GM18861 (cell line): ENCODE results near the gene FRMD8.

Experiments
- ATAC-seq: cut with Tn5 transposase; IDR thresholded peaks from one replicate; pipeline ENCODE4 v1.9.1; 2021; ENCODE audit not compliant: unreplicated experiment

The FRMD8 gene

DNA sequence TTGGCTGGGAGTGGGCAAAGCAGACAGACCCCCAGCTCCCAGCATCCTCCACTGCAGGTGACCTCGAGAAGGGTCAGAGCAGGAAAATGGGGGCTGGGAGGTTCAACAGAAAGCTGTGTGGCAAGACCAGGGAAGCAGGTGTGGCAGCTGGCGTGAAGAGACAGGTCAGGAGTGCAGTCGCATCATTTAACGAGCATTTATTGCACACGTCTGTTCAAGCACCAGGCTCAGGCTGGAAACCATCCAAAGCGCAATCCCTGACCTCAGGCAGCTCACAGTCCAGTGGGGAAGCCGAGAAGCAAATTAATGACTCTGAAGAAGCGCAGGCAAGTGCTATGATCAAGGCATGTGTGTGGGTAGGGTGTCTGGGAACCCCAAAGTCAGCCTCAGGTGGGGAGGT, 11.4 kb upstream of the FRMD8 start:
- ATAC-seq, result no peak

DNA sequence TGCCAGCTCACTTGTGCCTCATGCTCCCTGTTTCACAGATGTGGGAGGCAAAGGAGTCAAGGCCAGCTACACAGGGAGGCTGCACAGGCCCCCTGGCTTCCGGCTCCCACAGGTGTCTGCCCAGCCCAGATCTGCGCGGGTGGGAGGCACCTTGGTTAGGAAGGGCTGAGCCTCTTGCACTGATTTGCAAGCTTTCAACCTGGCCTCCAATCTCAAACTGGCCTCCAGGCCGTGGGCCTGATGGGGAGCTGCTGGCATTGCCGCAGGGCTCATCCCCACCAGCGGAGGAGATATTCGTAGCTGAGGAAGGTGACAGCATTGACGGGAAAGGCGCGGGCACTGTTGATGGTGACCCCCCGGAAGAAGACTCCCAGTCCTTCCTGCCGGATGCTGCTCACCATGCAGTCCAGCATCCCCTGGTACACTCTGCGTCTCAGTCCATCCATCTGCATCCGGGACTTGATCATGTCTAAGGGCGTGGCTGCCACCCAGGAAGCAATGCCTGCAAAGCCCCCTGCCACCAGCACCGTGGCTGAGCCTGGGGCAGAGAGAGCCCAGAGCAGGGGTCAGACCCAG, 10.2 kb upstream of the FRMD8 start:
- ATAC-seq, result no peak

DNA sequence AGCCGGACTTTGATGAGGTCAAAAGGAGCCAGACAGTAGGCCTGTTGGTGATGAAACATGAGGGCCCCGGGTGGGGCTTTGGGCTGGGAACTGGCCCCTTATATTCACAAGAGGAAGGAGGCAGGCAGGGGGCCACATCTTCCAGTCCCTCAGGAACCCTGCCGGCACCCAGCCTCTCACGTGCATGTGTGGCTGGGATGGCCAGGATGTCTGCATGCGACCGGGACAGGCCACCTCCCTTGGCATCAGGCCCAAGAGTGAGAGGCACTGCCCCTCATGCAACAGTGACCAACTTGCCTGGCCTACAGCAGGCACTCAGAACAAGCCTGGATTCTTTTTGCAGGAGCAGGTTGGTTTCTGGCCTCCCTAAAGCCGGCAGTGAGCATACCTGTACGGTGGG, 9.4 kb upstream of the FRMD8 start:
- no peak for ATAC-seq

DNA sequence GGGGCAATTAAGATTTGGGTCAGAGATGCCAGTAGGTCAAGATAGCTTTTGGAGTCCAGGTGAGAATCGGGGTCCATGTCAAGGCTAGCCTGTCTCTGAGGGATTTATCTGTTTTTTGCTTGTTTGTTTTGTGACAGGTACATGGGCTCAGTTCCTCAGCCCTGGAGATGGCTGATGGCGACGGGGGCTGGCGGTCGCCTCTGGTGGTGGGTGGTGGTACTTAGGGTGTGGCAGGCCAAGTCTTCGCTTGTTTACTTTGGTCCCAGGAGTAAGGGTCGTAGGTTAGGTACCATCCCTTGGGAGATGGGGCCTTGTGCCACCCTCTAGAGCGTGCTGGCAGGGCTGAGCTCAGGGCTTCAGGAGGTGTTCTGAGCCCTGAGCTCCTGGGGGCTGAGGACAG, 8.7 kb upstream of the FRMD8 start:
- no peak for ATAC-seq

DNA sequence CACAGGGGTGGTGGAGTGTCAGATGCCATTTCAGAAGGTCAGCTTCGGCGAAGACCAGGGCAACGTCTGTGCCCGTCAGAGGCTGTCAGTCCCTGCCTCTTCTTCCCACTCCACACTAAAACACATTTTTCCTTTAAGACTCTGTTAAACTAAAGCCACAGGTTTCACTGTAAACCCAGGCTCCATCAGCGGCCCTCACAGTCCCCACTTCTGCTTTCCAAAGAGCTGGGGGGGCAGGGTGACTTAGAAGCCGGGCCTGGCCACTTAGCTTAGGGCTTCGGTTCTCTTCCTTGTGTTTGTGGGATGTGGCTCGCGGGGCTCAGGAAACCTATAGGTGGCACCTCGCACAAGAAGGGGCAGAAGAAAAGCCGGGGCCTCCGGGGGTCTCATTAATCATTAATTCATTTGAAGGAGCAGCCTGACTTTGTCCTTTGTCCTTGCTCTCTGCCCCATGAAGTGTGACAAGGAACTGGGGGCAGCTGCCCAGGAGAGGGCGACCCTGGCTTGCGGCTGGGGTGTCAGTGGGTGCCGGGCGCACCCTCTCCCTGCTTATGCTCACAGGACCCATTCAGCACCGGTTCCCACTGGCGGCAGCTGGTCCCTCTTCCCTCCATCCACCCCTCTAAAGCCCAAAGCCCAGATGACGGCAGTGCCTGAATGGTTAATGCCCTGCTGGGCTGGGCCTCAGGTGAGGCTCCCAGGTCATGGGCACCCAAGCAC, 8.1 kb upstream of the FRMD8 start:
- ATAC-seq, result no peak

DNA sequence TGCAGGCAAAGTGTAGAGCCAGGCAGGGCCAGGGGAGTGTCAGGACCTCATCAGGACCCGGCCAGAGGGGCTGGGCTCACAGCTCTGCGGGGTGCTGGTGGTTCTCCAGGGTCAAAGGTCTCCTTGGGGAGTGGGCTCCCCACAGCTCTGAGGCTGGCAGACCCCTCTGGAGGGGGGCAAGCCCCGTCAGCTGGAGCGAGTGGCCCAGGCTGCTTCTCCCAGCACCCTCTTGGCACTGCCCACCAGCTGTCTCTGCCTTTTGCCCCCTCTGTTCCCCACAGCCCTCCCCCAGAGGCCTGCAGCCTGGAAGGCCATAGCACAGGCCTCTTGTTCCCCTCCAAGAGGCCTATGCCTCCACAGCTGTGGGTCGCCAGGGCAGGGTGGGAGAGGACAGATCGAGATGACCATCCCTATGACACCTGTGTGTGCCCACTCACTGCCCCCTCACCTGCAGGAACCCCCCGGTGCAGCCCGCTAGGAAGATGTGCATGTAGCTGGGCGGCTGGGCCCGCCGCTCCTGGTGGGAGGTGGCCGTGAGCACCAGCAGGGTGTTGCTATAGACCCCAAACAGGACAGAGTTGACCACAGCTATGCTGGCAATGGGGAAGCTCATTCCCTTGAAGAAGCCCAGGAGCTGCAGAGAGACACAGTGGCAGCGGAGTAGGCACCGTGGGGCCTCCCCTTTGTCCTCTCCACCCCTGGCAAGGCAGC, 7.4 kb upstream of the FRMD8 start:
- ATAC-seq, result no peak

DNA sequence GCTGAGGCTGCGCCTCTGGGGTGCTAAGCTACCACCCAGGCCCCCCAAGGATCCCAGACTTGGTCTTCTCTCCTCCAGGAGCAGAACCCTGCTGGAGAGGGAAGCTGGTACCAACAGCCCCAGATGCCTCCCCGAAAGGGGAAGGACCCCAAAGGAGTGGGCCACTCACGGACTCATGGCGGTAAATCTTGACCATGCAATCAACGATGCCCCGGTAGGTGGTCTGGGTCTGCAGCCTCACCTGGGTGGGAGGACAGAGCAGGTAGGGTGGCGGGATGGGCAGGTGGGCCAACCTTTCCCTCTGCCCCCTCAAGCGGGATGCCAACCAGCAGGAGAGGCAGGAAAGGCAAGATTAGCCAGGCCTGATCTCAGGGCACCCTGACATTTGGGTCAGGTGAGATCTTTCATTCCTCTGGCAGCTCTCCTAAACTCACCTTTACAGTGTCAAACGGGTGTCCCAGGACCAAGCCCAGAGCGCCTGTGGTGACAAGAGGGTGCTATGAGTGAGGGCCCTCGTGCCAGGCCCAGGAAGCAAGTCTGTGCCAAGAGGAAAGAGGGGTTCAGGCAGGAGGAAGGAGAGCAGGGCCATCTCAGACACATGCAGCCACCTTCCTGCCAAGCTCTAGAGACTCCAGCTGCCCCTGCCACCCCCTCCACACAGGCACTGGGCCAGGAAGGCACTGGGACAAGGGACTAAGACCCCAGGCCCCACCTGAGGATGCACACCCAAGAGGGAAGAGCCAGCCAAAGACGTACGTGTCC, 6.6 kb upstream of the FRMD8 start:
- ATAC-seq, result no peak

DNA sequence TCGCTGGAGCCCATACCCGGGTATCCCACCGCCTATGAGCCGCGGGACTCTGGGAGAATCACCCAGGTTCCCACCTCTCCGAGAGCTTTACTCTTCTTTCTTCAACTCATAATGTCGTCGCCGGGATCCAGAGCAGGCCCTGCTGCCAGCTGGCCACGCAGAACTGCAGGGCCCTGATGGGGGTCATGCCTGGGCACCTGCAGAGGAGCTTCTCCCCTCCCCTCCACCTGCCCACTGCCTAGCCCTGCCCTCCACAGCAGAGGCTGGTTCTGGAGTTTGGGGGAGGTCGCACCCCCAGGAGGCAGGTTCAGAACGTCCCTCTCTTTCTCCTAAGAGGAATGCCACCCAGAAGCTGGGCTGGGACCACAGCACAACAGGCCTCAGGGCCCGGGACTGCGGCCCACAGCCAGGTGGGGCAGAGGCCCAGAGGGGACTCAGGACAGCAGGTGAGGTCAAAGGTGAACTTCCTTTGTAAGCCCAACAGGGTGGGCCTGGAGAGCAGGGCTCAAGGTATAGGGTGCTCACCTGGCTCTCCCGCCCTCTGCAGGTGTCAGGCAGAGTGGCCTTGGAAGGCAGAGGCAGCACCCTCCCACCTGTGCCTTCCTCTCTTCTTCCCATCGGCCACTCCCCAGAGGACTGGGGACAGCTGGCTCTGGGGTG, 5.8 kb upstream of the FRMD8 start:
- ATAC-seq, result no peak

DNA sequence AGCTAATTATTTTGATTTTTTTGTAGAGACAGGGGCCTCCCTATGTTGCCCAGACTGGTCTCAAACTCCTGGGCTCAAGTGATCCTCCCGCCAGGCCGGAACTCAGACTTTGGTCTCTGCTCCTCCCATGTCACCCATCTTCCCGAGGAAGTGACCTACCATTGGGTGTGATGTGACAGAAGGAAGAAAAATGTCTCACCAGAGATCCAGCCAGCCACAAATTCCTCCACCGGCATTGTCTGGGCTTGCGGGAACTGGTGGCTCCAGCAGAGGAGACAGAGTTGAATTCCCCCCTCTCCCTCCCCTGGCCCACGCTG, 4.8 kb upstream of the FRMD8 start:
- no peak for ATAC-seq

DNA sequence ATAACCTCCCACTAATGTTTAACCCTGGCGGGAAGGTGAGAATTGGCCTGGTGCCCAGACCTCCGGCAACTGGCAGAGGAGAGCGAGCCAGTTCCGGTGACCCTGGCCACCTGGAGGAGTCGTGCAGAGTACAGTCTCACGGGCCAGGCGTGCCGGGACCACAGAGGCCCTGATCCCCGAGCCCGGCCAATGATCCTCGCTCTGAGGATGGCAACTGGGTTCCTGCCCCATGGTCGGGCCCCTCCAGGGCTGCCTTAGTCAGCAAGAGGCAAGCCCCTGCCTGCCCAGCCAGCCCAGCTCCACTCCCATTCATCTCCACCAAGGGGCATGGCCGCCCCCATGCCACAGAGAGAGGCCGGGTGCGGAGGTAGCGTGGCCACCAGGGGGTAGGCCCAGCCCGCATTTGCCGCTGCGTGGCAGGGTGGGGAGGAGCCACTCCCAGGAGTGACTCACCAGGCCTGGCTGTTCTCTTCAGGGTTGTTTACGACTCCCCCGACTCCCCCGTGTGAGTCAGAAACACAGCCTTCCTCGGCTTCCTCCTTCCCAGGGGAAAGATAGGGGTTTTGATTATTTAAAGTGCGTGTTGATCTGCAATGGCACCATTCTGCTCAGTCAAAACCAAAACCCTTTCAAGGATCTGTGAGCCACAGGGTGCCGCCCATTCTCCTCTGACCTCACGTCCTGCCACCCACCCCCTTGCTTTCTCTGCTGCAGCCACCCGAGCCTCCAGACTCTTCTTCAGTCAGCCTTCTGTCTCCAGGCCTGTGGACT, 4.2 kb upstream of the FRMD8 start, which contains the start of gene SLC25A45:
Gene SLC25A45, minus strand, starts transcription at position 614 of the 771 bp plus-strand sequence. CDS start 695 bp downstream, outside the sequence.
- peak; percentile 42 for ATAC-seq

DNA sequence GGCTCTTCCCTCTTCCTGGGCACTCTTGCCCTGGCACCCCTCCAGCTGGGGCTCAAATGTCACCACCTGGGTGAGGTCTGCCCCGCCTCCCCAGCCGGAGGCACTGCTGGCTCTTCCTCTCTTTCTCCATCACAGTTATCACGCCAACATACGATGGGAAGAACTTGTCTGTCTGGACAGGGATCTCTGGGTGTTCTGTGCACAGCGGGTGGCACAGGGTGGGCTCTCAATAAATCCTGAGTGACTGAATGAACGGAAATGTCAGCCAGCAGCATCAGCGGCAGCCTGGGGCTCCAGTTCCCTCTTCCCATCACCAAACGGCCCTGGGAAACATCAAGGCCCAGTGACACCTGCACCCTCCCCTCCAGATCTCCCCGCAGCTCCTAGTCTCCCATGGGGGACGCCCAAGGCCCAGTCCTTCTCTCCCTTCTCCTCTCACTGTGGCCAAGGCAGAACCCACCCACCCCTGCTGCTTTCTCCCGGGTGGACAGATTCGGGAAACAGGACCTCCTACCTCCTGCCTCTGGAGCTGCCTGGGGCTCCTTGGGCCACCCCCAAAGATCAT, 3.6 kb upstream of the FRMD8 start:
- ATAC-seq, result no peak

DNA sequence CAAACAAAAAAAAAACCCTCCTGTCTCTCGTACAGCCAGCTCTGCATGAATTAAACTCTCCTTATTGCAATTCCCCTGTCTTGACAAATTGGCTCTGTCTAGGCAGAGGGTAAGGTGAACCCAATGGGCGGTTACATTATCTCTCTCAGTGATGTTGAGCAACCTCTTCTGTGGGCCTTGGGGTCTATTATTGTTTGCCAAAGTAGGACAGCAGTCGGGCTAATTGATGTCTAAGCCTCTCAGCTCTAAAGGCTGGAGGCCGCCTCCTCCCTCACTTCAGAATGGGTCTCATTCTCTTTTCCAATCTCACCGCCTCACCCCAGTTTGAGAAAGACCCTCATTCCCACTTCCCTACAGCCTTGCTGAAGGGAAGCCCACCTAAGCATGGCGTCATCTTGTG, 2.7 kb upstream of the FRMD8 start:
- no peak for ATAC-seq

DNA sequence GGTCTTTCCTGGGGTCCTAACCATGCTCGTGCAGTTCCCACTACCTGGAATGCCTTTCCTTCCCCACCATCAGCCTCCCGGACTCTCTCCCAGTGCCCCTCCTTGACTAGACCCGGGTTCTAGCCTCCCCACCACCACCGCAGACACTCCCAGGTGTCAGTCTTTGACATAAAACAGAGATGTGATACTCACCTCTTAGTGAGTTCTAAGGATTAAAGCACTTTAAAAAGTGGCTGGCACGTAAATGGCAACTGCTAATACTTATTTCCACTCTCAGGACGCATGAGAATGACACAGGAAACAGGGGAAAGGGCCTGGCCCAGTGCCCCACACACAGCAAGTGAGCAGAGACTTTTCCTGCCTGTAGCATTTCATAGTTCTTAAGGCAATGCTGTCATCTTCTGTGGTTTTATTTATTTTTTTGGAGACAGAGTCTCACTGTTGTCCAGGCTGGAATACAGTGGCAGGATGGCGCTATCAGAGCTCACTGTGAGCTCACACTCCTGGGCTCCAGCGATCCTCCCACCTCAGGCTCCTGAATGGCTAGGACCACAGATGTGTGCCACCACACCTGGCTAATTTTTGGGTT, 2.0 kb upstream of the FRMD8 start:
- ATAC-seq, result no peak

DNA sequence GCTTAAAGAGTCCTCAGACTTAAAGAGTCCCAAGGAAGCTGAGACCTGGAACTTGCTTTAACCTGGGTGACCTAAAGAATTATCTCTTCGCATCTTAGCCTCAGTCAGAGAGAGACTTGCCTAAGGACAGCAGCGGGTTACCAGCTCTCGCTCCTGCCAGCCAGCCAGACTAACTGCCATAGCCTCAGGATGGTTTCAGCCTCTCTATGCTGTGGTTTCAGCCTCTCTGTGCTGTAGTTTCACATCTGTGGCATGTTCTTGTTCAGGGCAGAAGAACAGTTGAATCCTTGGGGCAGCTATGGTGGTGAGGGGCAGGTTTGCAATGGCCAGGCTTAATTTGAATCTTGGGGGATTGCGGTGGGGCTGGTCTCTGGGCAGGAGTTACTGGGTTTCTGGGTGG, 2.3 kb downstream of the FRMD8 start:
- ATAC-seq, result no peak

DNA sequence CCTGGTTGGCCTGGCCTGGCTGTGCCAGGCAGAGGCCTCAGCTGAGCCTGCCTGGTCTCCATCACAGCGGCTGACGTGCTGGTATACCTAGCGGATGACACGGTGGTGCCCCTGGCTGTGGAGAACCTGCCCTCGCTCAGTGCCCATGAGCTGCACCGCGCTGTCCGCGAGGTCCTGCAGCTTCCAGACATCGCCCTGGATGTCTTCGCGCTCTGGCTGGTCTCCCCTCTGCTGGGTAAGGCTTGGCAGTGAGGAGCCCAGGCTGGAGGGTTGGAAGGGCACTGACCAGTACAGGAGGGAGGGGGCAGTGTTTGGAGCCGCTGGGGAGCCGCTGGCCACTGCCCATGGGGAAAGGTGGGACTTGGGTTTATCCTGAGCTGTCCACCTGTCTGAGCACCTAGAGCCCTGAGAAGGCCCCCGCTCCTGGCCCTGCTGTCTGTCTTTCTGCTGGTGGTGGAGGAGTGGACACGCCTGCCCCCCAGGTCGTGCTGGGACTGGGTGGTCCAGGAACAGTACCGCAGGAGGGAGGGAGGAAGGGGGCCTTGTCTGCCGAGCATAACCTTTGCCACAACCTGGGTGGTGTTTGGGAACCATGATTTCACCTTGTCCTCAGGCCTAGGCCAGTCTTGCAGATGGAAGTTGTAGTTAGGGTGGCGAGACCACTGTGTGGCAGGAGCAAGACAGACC, 3.0 kb downstream of the FRMD8 start:
- ATAC-seq, result no peak

DNA sequence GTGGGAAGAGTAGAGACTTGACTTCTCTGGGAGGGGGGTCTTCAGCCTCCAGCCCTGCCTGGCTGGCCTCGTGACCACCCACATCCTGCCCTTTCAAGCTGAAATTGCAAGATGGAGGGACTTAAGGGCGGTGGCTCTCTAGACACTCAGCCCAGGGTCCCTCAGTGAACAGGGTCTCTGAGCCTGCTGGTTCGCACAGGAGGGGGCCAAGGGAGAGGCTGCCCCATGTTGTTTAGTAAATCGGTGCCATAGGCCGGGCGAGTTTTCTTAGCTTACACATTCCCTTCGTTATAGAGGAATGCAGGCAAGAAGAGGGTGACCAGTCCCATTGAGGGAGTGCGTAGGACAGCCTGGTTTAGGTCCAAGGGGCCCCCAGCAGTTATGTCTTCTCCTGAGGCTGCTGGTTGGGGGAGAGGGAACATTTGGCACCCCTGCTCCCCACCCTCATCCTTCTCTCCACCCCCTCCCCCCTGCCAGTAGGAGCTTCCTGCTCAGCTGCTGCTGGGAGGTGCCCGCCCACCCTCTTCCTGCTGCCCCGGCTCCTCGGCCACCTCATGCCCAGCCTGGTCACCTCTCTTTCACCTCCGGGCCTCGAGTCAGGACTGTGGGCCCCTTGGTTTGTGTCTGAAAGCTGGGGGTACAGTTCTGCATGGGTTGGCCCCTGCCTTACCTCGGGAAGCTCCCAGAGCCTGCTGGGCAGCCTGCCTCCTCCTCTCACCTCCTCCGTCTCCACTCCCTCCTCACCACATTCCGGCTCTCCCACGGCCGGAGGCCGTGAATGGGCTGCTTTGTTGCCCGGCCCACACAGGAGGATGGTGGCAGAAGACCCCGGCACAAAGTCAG, 3.9 kb downstream of the FRMD8 start:
- no peak for ATAC-seq

DNA sequence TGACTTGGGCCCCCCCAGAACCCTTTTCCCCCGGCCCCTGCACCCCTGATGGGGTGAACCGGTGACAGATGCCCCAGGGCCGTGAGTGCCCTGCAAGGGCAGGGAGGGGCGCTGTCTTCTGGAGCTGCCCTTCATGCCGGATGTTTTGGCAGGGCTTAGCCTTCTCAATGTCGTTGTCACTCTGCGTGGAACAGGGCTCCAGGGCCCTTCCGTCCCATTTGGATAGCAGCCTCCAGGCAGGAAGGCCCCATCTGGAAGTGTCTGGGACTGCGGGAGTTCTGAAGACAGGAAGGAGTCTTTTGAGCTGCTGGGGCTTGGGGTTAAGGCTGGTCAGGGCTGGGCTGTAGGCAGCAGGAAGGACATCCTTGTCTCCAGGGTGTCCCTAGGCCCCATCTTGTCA, 4.6 kb downstream of the FRMD8 start:
- no peak for ATAC-seq

DNA sequence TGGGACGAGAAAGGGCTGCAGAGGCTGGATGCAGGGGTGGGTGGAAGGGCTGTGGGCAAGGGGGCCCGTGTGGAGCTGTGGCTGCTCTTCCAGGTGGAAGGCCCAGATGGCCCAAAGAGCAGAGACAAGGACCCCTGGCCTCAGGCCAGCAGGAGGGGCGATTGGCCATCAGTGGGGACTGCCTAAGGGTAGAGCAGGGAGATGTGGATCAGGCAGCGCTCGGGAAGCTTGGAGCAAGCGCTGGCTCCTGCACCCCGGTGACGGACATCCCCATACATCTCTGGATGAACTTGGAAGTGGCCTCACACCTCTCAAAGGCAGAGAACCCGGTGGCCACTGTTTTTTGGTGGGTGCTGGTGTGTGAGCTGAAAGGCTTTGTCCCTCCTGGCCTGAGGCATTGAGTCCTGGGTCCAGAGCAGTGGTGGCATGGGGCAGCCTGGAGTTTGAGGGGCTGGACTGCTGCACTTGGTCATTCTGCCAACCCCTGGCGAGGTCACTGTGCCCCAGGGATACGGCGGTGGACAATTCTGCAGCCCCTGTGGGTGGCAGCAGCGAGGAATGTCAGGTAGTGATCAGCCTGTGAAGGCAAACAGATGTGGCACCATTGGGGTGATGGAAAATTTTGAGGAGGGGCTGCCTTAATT, 5.9 kb downstream of the FRMD8 start:
- ATAC-seq, result no peak
